ENCODE results near the gene TRIO.

The TRIO gene

DNA sequence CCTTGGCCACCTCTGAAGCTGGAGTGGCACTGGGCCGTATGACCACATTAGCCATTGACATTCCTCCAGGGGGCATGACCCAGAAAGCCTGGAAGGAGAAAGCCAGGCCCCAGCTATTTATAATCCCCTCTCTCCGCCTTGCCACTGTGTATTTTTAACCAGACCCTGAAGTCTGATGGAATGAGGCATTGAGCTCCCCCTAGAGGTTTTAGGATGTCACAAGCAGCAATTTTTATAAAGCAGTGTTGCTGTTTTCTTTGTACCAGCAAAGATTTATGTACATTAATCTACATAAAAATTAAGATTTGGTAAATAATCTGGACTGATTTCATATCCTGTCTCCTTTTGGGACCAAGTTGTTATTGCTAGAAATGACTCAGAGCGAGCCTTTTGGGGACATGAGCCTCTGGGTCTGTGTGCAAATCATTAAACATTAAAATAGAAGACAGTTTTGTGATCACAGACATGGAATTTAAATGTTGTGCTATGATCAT lies 127.1 kb downstream of the TRIO start:
- peak in 1 of 2 experiments; percentile 33 for DNase-seq

DNA sequence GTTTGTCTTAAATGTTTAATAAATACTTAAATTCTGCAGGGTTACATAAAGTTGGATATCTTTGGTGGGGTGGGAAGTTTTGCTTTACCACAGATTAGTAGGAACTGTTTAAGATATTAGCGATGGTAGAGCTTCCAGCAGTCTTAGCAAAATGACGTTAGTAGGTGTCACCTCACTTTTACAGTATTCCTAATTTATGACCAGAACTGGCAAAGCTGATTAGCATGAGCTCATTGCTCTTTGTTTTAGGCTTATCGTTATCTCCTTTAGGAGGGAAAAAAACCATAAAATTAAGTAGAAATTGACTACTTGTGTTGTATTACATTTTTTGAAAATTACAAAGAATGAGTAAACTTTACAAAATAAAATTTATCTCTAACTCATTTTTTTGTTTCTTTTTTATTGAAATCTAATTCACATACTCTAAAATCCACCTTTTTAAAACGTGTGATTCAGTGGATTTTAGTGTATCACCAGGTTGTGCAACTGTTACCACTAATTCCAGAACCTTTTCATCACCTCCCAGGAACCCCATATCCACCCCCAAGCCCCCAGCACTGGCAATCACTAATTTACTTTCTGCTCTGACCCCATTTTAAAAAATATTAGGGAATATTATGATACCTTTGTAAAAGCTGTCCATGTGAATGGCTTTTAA lies 129.5 kb downstream of the TRIO start:
- no peak for DNase-seq

- DNase-seq, result no peak
Measured at GRCh38 chr5:14273207-14273767, 130.1 kb downstream of the TRIO start.

- no peak for DNase-seq
Measured at GRCh38 chr5:14276380-14276779, 133.2 kb downstream of the TRIO start.

DNA sequence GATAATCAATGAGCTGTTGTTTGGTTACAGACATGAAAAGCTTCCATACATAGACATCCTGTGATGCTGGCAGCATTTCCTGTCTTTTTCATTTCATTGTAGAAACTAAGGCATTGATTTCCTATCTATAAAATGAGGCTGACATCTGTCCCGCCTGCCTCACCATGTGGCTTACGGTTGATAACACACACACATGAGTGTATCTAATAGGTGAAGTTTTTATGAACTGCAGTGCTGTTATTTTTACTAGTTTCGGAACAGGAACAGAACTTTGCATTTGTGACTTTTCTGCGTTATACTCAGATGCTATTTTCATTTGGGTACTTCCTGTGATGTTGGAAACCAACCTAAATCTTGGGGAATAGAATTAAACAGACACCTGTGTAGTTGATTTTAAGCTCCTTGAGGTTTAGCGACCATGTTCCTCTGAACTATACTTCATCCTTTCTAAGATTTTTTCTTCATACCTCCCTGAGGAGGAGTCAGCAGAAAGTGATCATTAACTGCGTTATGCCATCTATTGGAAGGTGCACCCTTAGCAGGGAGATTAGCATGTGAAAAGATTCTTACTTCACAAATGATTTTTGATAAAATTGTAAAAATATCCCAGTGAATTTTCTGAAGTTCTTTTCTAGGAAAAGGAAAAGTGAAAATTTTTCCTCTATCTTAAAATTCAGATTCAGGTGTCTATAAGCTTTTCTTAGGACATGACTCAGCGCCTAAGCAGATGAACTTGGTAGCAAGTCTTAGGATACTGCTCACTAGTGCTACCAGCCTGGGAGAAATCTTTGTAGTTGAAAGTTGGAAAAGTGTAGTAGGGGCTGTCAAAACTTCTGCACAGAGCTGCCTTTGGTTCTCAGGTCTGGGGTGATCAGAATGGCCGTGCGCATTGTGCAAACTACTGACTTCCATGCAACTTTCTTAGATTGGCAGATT lies 134.5 kb downstream of the TRIO start:
- DNase-seq, result no peak

- DNase-seq, result no peak
Measured at GRCh38 chr5:14280294-14280854, 137.2 kb downstream of the TRIO start.

DNA sequence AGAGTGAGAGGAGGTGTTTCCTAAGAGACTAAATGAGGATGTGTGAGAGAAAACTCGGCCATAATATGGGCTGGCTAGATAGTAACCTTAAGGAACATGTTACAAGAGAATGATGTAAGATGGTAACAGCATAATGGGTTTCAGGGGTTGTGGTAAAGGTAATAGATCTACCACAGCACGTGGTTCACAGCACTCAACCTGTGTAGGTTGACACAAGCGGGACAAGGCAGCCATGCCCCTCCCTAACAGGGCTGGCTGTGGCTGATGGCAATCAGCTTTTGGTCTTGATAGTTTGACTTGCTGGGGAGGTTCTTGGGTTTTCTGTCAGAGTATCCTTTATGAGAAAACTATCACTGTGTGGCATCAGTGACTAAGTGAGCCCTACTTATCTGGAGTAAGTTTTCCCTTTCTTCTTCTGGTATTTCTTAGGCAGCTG lies 138.6 kb downstream of the TRIO start:
- DNase-seq, result no peak

GRCh38 chr5:14283139-14283538 lies 140.0 kb downstream of the TRIO start:
- no peak for DNase-seq

DNA sequence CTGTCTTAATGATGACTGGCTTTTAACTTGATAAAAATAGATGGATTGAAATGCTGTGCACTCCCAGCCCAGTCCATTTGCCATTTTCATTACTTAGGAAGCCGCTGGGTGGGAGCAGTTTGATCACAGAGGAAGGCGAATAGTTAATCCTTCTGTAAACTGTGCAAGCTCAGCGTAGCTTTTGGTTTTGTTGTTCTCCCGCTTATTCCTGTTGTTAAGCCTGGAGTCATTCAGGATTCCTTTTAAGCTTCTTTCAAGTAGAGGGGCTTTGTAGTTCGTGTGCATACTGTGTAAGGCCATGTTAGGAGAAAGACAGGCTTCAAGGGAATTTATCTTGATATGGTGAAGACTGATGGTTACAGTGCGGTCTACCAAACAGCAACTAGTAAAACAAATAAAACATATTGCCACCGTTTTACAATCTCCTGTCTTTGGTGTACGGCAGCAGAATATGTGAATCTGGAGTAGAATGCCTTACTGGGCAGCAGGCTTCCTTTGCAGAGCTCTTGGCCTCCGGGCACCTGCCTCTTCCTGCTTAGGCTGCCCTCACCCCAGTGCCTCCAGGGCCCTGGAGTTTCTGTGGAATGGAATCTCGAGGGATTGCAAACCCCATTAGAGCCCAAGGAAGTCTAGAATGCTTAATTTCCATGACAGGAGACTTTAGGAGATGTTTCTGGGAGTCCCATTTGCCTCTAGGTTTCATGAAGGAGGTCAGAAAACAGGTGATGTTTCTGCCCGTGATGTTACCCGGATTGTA lies 141.4 kb downstream of the TRIO start:
- DNase-seq, result no peak

DNA sequence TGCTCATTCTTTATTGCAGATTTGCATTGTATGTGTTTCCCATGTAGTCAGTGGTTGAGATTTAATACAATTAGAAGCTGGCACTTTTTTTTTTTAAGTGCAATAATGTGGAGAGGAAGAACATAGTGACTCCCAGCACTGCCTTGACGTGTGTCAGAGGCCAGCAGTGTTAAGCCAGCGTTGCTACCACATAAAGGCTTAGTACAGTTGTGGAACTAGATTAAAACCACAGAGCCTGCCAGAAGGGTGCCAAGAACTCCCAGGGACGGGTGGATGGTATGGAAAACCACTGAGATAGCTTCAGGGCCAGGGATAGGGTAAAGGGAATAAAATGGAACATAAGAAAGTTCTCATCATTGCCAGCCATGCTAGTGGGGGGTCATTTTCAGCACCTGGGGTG lies 142.9 kb downstream of the TRIO start:
- DNase-seq, result no peak

DNA sequence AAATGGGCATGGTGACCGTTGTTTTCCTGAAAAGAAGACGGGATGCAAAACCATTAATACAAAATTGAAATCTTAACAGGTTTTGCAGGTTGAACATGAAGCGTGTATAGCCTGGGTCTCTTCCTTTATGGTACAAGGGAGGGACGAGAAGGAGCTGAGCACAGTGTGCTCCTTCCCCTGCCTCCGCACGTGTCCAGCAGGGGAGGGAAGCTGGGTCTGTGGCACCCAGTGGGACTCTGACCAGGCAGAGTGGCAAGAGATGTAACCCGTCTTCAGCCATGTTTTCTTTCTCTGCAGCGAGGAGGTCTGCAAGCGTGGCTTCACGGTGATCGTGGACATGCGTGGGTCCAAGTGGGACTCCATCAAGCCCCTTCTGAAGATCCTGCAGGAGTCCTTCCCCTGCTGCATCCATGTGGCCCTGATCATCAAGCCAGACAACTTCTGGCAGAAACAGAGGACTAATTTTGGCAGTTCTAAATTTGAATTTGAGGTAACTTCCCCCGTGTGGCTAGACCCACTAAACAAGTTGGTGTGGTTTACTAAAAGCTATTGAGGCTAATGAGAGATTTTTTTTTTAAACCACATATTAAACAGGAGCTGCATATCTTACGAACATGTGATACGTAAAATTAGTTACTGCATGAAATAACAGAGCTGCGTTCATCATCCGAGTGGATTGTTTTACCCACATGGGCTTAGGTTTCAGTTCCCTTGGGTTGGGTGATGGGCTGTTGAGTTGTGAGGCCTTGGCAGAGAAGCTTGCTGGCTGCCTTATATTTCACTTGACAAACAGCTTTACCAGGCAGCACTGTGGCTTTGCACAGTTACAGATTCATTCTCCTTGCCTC lies 143.7 kb downstream of the TRIO start:
- DNase-seq, result no peak

- DNase-seq, result no peak
Measured at GRCh38 chr5:14292766-14293658, 149.9 kb downstream of the TRIO start.

DNA sequence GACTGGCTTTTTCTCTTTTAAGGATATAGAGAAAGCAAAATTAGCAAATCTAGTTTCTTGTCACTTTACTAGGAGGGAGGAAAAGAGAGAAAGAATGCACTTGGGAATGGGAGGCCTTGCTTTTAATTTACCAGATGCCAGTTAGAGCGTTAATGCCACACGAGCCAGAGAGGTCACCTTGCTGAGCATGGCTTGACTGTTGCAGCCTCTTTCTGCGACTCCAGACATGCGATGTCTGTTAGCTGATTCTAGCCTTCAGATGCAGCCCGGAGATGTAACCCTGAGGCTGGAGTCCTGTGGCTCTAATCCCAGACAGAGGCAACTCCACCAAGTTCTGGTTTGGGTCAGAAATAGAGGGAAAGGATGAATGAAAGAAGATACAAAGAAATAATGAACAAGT lies 152.5 kb downstream of the TRIO start:
- DNase-seq, result no peak

DNA sequence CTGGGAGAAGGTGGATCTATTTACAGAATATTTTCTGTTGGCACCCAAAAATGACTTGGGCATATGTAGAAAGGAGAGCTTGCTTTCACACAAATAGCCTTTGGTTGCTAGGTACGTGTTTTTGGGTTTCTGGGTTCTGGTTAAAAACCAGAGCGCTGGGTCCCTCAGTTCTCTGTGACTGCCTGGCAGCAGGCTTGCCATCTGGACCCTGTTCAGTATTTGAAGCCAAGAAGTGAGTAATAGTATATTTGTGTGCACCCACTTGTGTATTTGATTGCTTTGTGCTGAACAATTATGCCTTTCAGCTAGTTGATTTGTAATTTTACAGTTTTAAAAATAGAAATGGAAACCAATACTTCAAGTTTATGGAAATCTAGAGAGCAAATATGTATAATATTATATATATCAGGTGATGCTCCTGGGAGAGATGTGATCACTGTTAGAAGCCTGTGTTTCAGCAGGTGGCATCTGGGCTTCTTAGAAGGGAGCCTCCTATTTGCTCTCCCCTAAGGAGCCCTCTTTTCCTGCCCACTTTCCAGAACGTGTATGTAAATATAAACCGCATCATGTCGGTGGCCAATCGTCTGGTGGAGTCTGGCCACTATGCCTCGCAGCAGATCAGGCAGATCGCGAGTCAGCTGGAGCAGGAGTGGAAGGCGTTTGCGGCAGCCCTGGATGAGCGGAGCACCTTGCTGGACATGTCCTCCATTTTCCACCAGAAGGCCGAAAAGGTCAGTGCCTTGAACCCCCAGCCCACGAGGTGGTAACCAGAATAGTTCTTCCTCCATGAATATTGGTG lies 153.6 kb downstream of the TRIO start:
- no peak for DNase-seq

DNA sequence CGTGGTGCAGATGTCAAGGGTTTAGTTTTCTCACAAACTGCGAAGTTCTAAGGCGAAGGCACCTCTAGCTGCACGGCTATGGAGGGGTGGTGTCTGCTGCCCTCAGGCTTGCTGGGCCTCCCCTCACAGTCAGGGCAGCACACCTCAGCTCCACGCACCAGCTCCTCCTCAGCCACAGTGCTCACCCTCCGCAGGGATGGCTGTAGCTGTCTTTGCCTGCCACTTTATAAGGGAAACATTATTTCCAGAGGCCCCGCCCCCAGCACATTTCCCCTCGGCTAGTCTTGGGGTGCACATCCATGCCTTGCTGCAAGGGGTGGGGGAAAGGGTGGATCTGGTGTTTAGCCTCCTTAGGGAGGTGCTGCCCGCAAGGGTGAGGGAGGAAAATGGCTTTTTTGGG lies 154.6 kb downstream of the TRIO start:
- no peak for DNase-seq

GRCh38 chr5:14298126-14298847 lies 155.1 kb downstream of the TRIO start:
- DNase-seq, result no peak

DNA sequence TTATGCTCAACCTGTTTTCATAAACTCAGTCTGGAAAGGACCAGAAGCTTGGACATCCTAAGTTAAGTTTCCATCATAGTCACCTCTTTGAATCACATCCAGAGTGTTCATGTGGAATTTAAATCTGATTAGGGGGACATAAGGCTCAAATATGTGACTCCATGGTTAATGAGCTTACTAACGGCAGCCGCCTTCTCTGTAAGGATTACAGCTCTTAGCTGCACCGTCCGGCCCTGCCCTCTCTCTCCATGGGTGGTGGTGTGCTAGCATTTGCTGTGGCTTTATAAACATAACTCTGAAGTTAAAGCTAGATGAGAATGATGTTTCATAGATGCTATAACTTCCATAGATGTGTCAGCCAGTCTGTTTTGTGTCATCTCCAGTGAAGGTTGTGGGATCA lies 156.5 kb downstream of the TRIO start:
- no peak for DNase-seq

DNA sequence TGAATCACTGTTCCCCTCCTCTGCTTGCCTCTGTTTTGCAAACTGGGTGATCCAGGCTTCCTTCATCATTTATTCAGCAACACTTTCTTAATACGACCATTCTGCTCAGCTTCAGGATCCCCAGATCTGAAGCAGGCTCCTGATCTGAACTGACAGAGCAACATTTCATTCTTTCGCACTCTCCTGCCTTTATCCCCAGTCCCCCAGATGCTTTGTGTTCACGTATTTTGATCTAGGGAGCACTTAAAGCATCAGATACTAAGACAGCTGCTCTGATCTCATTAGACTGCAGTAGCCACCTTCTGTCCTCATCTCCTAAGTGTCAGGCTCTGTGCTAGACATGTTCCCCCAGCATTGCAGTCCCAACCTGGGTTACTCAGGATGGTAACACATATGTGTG lies 158.0 kb downstream of the TRIO start:
- no peak for DNase-seq

DNA sequence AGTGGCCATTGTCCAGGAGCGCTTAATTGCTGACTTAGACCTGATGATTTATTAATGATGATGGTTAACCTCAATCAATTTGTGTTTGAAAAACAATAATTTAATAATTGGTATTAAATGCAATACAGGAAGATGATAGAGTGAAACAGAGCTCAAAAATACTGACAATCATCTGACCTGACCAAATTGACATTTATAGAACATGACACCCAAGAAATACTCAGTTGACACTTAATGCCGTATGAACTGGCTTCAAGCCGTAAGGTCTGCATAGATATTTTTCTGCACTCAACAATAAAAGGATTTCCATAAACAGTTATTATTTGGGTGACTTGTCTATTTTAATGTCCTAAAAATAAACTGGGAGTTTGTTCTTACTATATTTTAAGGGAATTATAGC lies 159.2 kb downstream of the TRIO start:
- DNase-seq, result no peak
